MV-4-11 (cell line): Measurements from ENCODE around the gene SLIT1.

ENCODE experiments used
- DNase-seq: peaks from one replicate; lab custom pipeline; 2025; lab: John Stamatoyannopoulos, UW

SLIT1 gene

DNA sequence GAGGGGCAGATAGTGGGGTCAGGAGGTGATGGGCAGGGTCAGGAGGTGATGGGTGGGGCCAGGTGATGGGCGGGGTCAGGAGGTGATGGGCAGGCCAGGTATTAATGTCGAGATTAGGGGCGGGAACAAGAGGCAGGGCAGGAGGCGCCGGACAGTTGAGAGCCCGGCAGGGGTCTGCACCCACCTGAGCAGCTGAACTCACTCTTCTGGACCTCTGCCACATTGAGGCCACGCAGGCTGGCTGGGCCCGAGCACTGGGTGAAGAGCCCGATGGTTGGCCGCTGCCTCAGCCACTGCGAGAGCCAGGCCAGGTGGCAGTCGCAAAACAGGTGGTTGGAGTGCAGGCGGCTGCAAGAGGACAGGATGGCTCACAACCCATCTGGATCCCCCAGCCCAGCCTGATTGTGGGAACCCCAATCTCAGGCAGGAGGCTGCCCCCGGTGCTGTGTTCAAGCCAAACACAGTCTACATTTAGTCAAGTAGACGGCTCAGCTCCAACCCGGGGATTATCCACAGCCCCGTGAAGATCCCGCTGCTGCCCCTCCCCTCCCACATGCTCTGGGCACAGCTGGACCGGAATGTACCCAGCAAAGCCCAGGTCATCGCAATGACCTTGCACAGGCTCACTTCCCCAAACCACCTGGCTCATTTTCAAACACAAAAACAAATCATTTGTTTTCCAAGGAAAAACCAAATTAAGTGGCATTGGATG is 122.3 kb downstream of the SLIT1 start:
- DNase-seq, result no peak

DNA sequence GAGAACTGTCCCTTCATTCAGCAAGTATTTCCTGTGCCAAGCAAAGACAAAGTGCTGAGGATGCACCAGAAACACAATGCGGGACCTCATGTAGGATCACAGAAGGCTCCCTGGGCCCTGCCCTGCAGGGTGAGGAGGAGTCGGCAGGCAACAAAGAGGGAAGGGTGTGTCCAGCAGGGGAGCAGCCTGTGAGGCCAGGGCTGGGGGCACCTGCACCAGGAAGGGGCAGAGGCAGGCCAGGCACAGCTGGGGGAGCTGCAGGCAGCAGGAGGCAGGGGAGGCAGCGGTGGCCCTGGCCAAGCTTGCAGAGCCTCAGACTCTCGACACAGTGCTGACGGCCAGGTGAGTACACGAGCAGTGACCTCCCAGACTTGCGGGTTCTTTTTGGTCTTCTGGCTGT is 123.3 kb downstream of the SLIT1 start:
- no peak for DNase-seq

GRCh38 chr10:97062046-97062445 is 123.7 kb downstream of the SLIT1 start:
- DNase-seq, result no peak

- no peak for DNase-seq
Observed at GRCh38 chr10:97061423-97061822, 124.3 kb downstream of the SLIT1 start.

DNA sequence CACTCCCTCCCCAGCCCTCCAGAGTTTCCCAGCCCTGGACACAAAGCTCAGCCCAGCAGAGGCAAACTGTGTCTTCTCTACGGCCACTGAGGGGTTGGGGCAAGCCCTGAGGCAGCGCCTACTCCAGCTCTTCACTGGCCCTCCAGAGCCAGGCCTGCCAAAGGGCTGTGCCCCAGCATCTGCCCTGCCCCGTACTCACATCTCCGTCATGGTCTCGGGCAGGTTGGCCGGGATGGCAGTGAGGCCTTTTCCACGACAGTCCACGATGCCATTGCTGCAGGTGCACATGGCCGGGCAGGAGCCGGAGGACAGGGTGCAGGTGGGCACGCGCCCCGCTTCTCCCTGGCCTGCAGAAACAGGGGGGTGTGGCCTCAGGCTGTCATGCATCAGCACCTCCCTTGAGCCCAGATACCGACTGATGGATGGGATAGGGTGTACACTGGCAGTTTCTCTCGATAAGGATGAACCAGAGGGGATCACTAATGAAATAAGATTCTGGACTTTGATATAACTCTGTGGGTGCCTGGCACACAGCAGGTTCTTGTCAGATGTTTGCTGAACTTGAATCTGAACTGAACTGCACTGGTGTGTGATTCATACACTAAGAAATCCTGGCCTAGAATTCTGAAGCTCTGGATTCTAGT is 125.2 kb downstream of the SLIT1 start:
- DNase-seq, result no peak

GRCh38 chr10:97059872-97060205 is 125.9 kb downstream of the SLIT1 start:
- no peak for DNase-seq

- no peak for DNase-seq
Observed at GRCh38 chr10:97059006-97059871, 126.5 kb downstream of the SLIT1 start.

GRCh38 chr10:97058521-97058920 is 127.2 kb downstream of the SLIT1 start:
- no peak for DNase-seq

- no peak for DNase-seq
Observed at GRCh38 chr10:97057491-97058235, 128.1 kb downstream of the SLIT1 start.

GRCh38 chr10:97056003-97056630 is 129.6 kb downstream of the SLIT1 start:
- DNase-seq, result no peak

- DNase-seq, result no peak
Observed at GRCh38 chr10:97053276-97053675, 132.5 kb downstream of the SLIT1 start.

DNA sequence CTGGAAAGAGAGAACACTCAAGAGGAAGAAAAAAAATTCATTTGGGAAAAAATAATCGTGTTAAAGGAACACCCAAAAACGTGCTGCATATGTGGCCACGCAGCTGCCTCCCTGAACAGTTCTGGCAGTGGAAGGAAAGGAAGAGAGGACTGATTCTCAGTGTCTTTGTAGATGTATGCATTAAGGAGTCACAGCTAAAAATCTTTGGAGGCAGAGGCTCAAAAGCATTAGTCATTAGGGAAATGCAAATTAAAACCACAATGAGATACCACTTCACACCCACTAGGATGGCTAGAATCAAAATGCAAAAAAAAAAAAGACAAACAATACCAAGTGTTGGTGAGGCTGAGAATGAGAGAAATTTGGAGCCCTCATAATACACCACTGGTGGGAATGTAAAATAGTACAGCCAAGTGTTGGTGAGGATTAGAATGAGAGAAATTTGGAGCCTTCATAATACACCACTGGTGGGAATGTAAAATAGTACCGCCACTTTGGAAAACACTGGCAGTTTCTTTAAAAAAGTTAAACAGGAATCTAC is 134.7 kb downstream of the SLIT1 start:
- DNase-seq, result no peak

GRCh38 chr10:97050205-97050745 is 135.5 kb downstream of the SLIT1 start:
- DNase-seq, result no peak

GRCh38 chr10:97049670-97050069 is 136.1 kb downstream of the SLIT1 start:
- DNase-seq, result no peak

DNA sequence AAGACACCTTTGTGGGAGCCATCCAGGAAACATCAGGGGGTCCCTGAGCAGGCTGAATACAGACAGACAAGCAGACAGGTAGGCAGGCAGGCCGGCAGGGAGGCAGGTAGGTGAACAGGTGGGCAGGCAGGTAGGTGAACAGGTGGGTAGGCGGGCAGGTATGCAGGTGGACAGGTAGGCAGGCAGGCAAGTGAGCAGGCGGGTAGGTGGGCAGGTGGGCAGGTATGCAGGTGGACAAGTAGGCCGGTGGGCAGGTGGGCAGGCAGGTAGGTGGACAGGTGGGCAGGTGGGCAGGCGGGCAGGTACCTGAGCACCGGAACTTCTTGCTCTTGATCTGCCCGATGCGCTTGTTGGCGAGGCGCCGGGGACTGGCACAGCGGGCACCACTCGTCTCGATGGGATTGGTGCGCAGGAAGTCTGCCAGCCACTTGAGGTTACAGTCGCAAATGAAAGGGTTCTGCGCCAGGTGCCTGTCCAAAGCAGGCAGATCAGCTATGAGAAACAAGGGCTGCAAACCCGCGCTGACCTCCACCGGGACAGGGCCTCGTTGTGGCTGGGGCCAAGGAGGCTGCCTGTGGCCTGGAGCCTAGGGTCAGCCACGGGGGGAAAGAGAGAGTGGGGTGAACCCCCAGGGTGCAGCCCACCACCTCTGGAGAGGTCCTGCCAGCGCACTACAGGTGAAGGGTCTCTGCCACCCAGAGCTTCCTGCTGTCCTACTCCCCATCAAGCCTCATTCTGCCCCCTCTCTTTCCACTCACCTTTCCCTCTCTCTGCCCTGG is 136.9 kb downstream of the SLIT1 start:
- DNase-seq, result no peak

DNA sequence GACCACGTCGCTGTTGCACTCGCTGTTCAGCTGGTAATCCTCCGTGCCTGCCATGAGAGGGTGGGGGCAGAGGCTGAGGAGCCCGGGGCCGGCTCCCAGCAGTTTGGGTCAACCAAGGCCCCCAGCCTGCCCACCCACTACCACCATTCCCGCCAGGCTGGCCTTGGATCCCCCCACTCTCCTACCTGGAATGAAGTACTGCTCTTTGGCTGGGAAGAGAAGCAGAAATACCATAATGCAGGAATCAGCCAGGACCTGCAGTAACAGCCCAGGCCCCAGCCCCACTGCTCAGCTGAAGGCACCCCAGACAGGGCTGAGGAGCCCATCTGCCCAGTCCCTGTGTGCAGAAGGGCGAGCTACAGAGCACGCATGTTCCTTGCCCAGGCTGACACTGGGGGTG is 138.0 kb downstream of the SLIT1 start:
- DNase-seq, result no peak

DNA sequence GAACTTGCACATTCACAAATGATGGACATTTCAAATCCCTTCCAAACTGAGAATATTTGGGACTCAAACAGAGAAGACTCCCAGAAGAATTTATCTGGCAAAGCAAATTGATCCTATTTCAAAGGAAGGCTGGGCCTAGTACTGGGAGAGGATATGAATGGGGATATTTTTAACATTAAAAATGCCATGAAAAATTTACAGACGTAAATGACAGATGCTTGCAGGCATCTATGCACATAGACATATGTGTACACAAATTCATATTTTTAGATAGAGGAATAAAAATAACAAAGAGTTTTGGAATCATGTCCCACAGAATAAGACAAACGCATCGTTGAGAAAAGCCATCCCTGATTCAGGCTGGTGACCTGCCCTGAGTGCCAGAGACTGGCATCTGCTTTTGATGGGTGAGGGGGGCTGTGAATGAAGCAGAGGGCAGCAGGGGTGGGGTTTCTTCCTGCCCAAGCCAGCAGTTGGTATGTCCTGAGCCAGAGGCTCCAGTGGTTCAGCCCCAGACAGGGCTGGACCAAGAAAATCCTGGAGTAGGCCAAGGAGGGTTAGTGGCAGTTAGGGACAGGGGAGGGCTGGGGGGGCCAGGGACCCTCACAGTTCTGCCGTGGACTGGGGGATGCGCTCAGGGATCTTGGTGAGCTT is 138.5 kb downstream of the SLIT1 start:
- DNase-seq, result no peak

DNA sequence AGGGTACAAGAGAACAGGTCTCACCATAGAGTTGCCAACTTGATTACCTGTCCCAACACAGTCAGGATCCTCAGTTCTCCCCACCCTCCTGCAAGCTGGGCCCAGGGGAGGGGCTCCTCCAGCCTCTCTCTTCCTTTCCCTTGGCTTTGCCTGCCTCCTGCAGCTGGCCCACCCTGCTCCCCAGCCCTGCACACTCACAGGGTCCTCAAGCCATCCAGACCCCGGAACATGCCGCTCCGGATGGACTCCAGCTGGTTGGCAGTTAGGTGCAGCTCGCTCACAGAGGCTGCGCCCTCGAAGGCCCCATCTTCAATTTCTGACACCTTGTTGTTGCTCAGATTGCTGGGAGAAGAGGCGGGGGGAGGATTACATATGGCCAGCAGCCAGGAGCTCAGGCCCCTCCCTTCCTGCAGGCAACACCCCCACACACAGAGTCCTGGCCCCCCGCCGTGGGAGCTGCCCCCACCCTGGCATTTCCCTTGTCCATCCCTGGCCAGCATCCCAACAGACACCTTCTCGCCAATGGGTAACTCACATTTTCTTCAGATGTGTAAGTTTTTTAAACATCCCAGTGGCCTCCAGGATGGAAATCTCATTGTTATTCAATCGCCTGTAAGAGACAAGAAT is 139.2 kb downstream of the SLIT1 start:
- no peak for DNase-seq

GRCh38 chr10:97043563-97043855 is 142.2 kb downstream of the SLIT1 start:
- no peak for DNase-seq
